ENCODE results near the gene PDPN. TPM values are rescaled to one million over a fixed set of nuclear protein-coding genes. Genes with fewer than 3 reads are reported as not detected.
"Not testable (repeated sequence)": the region's sequence is repeated elsewhere in the genome, so short reads cannot be mapped to it uniquely, and the experiment has no call there.

PDPN gene, protein sequence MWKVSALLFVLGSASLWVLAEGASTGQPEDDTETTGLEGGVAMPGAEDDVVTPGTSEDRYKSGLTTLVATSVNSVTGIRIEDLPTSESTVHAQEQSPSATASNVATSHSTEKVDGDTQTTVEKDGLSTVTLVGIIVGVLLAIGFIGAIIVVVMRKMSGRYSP
- 37.5 TPM for total RNA-seq

DNA sequence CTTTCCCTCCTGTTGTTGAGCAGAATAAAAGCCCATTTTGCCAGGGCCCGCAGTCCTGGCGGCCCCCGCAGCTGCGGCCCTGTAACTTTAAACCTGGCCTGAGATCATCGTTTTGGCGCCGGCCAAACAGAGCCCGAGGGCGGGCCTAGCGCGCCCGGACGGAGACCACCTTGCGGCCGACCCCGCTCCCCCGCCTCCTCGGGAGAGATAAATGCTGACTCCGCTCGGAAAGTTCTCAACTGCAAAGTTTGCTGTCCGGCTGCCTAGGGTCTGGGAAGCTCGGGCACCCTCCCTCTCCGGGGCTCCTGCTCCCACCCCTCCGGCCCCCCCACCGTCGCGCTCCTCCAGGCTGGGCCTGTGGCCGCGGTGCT lies at the start of gene PDPN:
Gene PDPN (plus strand): TSS at position 238 of the 371 bp plus-strand sequence. CDS start 202 bp downstream, outside the sequence.
- DNase-seq (ENCODE audit: low spot score): peak; percentile 46

DNA sequence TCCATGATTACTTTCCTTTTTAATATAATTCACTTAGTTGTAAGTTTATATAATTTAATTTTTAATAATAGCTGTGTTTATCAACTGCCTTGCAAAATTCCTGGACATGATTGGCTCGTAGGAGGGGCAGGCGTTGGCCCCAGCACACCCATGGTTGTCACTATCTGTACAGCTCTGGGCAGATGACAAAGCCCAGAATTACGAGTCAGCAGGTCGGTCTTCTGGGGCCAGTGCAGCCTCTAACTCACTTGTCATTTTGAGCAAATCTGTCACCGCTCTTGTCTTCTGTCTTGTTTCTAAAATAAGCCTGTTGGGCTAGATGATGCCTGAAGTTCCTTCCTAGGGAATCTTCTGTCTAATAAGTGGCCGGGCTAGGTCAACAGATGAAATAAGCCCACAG lies 48.4 kb upstream of the PDPN start:
- DNase-seq (ENCODE audit: low spot score): no peak

DNA sequence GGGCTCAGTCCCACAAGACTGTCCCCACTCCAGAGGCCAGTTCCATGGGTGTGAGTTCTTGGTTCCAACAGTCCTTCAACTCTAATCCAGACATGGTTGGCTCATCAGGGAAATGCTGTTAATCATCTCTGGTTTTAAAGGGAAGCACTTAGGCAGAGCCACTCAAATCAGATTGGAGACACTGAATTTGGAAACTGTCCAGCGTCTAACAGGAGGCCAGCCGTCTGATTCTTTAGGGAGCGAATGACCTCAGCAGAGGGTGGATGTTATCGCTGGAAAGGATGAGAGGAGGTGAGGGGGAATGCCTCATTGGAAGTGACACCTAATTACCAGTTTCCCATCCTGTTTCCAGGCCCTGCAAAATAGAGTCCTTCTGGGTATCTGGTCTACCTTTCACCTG lies 47.1 kb upstream of the PDPN start:
- DNase-seq (ENCODE audit: low spot score): no peak

DNA sequence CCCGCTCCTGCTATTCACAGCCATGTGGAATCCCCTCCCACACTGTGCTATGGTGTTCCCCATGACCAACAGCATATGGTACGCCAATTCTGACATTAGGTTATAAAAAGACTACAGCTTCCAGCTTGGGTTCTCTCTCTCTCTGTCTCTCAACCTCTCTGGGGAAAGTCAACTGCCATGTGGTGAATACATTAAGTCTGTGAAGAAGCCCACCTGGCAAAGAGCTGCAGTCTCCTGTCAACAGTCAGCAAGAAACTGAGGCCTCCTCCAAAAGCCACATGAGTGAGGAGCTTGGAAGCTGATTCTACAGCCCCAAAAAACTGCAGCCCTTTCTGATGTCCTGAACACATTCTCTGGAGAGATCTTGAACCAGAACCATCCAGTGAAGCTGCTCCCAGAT lies 44.8 kb upstream of the PDPN start:
- no peak for DNase-seq (ENCODE audit: low spot score)

DNA sequence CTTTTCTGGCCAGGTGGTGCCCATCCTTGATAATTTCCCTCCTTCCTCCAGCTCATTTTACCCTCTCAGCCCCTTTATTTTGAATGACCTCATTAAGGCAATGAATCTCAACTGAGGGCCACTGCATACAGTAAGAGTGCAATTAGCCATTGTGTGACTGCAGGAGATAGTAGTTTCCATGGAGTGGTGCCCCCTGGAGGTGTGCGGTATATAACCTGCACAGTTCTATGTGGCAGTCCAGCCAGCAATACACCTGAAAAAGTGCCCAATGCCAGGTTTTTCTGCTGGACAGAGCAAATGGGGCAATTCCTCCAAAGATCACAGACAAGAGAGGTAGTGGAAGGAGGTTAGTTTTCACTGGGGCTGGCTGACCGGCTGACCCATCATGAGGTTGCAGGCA lies 43.9 kb upstream of the PDPN start:
- no peak for DNase-seq (ENCODE audit: low spot score)

DNA sequence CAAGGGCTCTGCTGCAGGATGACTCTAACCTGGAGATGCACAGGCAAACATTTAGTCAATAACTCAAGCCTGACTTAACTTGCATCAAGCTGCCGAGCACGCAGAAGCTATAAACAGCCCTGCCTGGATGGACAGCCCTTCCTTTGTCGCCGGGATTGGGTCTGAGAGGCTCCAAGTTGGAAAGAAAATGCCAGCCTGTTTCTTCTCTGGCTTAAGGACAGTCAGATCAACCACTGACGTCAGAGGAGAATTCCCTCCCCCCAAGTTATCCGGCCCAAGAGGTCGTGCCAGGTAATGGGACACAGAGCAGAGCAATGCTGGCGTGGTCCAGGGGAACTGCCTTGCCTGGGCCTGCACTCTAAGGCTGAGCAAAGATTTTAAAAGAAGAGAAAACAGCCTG lies 42.8 kb upstream of the PDPN start:
- DNase-seq (ENCODE audit: low spot score): peak; percentile 27

DNA sequence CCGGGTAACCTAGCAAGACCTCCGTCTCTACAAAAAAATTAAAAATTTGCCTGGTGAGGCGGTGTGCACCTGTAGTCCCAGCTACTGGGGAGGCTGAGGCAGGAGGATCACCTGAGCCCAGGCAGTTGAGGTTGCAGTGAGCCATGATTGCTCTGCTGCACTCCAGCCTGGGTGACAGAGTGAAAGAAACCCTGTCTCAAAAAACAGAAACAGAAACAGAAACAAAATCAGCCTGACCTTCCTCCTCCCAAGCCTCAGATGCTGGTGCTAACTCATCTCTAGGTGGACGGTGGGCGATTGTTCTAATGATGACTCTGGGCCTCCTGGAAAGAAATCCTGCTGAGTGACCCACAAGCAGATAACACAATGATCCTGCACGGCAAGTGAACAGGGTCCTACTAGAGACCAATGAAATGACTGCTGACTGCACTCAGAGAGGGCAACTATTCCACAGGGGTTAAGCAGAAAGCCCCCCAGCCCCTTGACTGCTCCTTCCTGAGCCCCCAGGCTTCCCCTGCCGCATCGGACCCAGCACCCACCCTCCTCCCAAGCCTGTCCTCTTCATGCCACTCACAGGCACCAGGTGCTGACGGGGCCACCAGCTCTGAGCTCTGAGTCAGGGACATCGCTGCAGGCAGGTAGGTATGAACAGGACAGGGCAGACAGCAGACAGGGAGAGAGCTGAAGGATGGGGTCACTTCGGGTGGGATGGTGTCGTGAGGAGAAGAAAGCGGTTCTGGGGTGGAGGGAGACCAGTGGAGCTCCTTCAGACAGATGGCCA lies 42.0 kb upstream of the PDPN start:
- no peak for DNase-seq (ENCODE audit: low spot score)

DNA sequence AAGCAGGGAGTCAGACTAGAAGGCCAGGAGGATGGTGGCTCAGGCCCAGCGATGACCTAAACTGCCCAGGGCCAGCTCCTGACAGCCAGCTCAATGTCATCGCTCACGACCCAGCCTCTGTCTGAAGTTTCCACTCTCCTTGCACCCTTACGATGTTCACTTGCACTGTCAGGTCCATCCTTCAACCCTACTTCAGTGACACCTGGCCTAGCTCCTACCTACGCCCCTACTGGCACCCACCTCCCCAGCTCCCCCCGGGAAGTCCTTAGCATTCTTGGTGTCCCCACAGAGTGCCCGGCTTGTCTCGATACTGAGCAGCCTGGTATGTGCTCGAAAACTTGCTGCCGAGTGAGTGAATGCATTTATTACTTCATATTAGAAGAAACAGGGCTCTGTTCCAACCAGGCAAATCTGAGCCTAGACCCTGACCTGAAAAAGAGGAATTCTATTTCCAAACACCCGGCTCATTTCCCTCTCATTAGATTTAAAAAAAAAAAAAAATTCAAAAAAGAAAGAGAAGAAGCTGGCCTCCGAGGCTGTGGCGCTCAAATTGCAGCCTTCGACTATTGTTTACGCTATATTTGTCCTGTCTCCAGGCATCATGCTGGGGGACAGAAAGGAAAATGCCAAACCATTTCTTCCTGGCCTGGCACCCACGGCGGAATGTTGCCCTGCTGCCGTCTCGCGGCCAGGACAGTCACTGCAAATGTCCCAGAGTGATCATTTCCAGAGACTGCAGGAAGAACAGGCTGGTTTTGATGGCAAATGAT lies 40.0 kb upstream of the PDPN start:
- peak; percentile 33 for DNase-seq (ENCODE audit: low spot score)

DNA sequence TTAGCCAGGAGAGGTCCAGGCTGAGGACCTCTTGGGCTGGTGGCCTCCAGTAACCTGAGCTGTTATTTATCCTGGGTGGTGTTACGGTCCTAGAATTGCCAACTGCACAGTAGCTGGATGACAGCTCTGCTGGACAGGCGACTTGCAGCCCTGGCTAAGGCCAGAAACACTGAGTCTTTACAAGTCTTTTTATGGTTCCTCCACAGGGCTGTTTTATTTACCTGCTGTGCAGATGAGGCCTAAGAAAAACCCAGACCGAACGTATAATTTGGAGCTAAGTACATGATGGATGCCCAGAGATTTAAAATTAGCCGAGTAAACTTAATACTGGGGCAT lies 39.4 kb upstream of the PDPN start:
- DNase-seq (ENCODE audit: low spot score): no peak

DNA sequence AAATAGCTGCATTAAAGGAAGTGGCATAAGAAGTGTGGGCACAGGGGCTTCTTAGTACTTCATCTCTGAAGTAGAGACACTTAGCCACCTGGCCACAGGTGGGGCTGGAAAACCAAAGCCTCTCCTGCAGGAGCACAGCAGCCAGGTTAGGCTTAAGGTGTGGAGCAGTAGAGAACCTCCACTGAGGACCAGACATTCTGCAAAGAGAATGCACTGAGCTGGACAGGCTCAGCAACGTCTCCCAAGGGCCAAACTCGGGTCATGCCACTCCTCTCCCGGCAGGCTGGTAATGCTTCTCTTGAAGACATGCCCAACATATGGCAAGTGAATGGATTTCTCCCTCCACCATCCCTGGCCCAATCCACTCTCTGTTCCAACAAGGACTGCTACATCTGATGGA lies 36.8 kb upstream of the PDPN start:
- DNase-seq (ENCODE audit: low spot score): no peak

DNA sequence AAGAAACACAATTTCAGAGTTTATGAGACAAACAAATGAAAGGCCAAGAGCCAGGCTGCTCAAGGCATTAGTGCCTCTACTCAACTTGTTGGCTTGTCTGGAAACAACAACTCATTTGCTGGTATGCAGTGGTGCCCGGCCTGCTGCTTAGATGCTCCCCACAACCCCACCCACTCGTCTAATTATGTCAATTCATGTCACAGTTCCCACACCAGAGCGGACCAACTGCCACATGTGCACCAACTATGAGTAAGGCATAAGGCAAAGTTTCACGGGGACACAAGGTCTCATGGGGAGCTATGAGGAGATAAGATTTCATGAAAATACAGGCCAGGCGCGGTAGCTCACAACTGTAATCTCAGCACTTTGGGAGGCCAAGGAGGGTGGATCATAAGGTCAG lies 35.4 kb upstream of the PDPN start:
- DNase-seq (ENCODE audit: low spot score): no peak

DNA sequence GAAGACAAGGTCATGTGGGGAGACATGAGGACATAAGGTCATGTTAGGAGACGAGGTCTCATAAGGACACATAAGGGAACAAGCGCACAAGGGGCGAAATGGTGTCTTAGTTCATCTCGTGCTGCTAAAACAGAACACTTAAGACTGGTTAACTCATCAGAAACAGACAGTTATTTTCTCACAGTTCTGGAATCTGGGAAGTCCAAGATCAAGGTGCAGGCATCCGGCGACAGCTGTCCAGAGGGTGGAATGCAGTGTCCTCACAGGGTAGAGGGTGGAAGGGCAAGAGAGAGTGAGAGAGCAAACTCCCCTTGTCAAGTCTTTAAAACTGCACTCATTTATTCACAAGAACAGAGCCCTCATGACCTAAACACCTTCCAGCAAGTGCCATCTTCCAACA lies 34.6 kb upstream of the PDPN start:
- no peak for DNase-seq (ENCODE audit: low spot score)

DNA sequence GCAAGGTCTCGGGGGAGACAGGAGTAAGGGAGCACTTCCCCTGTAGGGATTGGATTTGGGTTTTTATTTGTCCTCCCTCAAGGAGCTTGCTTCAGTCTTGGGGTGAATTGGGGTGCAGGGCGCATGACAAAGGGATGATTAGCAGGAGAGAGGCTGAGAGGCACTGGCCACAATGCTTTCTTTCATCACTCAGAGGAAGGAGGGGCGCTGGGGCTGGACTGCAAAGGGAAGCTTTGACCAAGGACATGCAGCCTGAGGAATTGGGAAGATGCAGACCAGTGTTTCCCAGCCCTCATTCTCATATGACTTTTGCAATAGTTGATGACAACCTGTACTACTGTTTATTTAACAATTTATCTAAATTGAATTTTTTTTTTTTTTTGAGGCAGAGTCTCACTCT lies 34.1 kb upstream of the PDPN start:
- DNase-seq (ENCODE audit: low spot score): no peak

DNA sequence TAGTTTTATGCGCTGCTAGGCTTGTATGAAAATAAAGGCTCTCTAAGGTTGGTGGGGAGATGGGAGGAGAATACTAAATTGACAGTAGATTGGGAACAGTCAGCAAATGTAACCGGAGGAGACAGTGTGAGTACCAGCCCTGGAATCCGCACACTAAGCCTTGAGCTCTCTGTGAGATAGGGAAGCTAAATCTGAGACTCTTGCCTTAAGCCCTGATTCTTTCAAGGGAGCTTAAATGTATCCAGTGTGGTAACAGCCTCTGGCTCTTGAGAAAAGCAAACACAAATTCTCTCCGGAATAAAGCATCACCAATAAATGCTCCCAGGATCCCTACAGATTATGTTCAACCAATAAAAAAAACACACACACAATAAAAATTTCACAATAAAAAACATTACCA lies 33.0 kb upstream of the PDPN start:
- DNase-seq (ENCODE audit: low spot score): no peak

DNA sequence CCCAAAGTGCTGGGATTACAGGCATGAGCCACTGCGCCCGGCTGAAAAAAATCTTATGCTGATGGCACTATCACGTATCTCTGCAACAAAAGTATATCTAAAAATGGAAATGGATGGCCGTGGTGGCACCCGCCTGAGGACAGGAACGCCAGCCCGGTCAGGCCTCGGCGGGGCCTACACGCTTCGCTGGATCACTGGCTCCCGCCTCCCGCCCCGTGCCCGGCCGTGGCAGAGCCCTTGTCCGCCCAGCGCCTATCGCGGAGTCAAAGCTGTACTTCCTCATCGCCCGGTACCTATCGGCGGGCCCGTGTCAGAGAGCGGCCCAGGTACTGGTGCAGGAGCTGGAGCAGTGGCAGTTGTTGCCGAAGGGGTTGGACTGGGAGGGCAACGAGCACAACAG lies 28.8 kb upstream of the PDPN start:
- DNase-seq (ENCODE audit: low spot score): no peak

DNA sequence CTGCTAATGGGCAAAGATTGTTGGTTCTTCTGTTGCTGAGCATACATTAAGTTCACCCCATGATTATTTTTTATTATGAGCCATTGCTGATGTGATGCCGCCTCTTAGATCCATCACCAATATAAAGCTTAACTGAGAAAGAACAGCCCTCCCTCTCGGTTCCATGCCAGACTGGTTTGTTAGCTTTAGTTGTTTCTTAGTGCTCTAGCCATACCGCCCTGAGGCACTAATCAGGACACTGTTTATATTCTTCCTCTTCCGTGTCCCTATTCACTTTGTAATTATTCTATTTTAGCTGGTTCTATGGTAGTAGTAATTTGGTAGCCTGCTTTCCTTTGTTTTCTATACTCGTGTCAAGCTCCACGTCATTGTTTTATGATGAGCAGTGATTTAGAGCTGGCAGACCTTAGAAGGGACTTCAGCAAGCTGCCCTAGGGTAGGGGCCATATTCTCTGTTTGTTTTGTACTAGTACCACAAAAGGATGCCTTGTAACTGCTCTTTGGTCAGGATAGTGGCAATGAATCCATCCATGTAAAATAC lies 27.3 kb upstream of the PDPN start:
- DNase-seq (ENCODE audit: low spot score): no peak

DNA sequence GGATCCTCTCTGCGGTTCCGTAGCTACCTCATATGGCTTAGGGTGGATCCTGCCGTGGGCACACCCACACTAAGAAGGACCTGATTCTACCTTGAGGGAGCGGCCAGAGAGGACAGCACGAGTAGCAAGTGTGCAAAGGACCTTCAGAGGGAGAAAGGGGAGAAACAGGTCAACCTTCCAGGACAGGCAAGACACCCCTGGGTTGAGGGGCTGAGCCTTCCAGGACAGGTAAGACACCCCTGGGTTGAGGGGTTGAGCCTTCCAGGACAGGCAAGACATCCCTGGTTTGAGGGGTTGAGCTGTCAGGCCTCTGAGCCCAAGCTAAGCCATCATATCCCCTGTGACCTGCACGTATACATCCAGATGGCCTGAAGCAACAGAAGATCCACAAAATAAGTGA lies 23.1 kb upstream of the PDPN start:
- DNase-seq (ENCODE audit: low spot score): no peak

DNA sequence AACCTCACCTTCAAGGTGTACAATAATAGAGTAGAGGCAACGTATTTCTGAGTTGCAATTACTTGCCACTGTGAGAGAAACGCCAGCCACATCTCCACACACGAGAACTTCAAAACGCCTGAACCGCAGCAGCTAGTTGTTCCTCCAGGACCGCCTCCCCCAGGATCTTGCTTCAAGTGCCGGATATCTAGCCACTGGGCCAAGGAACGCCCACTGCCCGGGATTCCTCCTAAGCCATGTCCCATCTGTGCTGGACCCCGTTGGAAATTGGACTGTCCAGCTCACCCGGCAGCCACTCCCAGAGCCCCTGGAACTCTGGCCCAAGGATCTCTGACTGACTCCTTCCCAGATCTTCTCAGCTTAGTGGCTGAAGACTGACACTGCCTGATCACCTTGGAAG lies 20.7 kb upstream of the PDPN start:
- not testable (repeated sequence) for DNase-seq (ENCODE audit: low spot score)

DNA sequence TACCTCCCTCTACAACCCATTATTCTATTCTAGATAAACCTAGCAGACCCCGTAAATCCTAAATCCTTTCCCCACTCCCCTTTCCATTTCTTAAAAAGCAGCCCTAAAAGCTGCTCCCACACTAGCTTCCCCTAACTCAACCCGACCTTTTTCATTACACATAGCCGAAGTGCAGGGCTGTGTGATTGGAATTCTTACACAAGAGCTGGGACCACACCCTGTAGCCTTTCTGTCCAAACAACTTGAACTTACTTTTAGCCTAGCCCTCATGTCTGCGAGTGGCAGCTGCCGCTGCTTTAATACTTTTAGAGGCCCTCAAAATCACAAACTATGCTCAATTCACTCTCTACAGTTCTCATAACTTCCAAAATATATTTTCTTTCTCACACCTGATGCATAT lies 19.6 kb upstream of the PDPN start:
- DNase-seq (ENCODE audit: low spot score): no peak

DNA sequence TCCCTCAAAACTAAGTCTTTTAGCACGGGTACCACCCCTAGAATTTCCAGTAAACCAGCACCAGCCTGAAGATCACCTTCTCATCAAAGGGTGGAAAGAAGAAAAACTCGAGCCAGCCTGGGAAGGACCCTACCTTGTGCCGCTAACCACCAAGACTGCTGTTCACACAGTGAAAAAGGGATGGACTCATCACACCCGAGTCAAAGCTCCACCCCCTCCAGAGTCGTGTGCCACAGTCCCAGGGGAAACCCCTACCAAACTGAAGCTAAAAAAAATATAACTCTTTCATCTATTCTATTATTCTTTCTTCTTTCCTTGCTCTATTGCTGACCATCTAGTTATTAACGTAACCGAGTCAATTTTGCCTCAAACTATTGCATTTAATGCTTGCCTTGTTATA lies 13.2 kb upstream of the PDPN start:
- DNase-seq (ENCODE audit: low spot score): not testable (repeated sequence)

DNA sequence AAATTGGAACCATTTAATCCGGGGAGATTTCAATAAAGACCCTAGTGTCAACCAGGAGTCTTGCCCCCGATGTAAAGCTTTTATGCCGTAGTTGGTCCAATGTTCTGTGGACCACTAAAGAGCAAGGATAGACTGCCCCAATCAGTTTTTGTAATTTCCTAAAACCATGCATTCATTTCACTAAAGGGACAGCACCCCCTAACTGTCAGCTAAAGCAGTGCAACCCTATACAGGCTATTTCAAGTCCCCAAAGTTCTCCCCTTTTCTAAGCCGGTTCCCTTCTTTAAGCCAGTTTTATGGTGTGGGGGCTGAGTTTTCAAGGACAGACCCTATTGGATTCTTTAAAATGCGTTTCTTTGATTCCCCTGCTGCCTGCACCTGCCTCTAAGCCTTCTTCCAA lies 12.7 kb upstream of the PDPN start:
- DNase-seq (ENCODE audit: low spot score): no peak

DNA sequence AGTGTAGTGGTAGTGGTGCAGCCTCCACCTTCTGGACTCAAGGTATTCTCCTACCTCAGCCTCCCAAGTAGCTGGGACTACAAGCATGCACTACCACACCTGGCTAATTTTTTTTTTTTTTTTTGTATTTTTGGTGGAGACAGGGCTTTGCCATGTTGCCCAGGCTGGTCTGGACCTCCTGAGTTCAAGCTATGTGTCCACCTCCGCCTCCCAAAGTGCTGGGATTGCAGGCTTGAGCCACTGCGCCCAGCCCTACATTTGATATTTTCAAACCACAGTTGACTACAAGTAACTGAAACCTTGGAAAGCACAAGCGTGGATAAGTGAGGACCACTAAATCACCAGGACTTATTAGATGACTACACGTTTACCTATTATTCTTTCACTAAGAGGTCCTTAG lies 10.0 kb upstream of the PDPN start:
- no peak for DNase-seq (ENCODE audit: low spot score)

DNA sequence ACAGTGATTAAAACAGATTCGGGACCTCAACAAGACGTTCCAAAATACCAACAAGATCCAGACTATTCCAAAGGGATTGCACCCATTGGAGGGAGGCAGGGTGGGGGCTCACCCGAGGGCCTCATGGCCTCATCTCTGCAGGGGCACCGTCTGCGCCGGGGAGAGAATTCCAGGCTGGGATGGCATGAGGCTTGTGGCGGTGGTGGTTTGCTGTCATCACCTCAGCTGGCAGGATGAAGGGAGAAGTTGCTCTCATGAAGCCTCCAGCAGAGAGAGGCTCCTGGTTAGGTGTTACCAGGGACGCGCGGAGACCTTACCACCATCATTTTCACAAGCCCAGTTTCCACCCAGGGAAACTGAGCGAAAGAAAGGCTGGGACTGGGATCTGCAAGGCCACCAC lies 6.7 kb upstream of the PDPN start:
- DNase-seq (ENCODE audit: low spot score): no peak
